GM21529 (cell line): ENCODE data around the gene FAM9C.
A peak's percentile ranks its signal among the peaks of the same experiment; 100 is the strongest.

Experiments
- ATAC-seq: cut with Tn5 transposase; IDR thresholded peaks from one replicate; pipeline ENCODE4 v1.9.1; 2021; ENCODE audit not compliant: unreplicated experiment

Gene FAM9C

GRCh38 chrX:13008851-13009250, 35.6 kb downstream of the FAM9C start:
- ATAC-seq: no peak

- ATAC-seq: no peak
These were observed 36.3 kb downstream of the FAM9C start for GRCh38 chrX:13008189-13008533.

GRCh38 chrX:13007519-13008188, 36.8 kb downstream of the FAM9C start:
- ATAC-seq: no peak

- ATAC-seq: peak; percentile 60
These were observed 38.6 kb downstream of the FAM9C start for GRCh38 chrX:13005661-13006473.

- ATAC-seq: no peak
These were observed 42.3 kb downstream of the FAM9C start for GRCh38 chrX:13001961-13002671.

GRCh38 chrX:13001097-13001496, 43.3 kb downstream of the FAM9C start:
- no peak for ATAC-seq

- ATAC-seq: peak; percentile 50
These were observed 44.1 kb downstream of the FAM9C start for GRCh38 chrX:13000301-13000811.

- ATAC-seq: peak; percentile 58
These were observed 45.0 kb downstream of the FAM9C start for GRCh38 chrX:12999422-12999821.

- ATAC-seq: no peak
These were observed 46.3 kb downstream of the FAM9C start for GRCh38 chrX:12997906-12998687.

GRCh38 chrX:12996934-12997435, 47.4 kb downstream of the FAM9C start:
- no peak for ATAC-seq

GRCh38 chrX:12994321-12994720, 50.1 kb downstream of the FAM9C start:
- no peak for ATAC-seq

- ATAC-seq: no peak
These were observed 50.6 kb downstream of the FAM9C start for GRCh38 chrX:12993826-12994225.

- ATAC-seq: no peak
These were observed 51.8 kb downstream of the FAM9C start for GRCh38 chrX:12992544-12993118.

- ATAC-seq: no peak
These were observed 52.8 kb downstream of the FAM9C start for GRCh38 chrX:12991575-12991974.

- no peak for ATAC-seq
These were observed 55.0 kb downstream of the FAM9C start for GRCh38 chrX:12989461-12989860.

- ATAC-seq: no peak
These were observed 55.6 kb downstream of the FAM9C start for GRCh38 chrX:12988797-12989196.

GRCh38 chrX:12987900-12988594, 56.4 kb downstream of the FAM9C start:
- no peak for ATAC-seq

- ATAC-seq: no peak
These were observed 57.1 kb downstream of the FAM9C start for GRCh38 chrX:12987340-12987739.

- ATAC-seq: no peak
These were observed 57.5 kb downstream of the FAM9C start for GRCh38 chrX:12986886-12987285.
